Measurements from ENCODE around the gene SGO1.

SGO1 gene

GRCh38 chr3:20154078-20154477, 31.9 kb downstream of the SGO1 start:
- no peak for DNase-seq

- no peak for DNase-seq
Observed at GRCh38 chr3:20148466-20148865, 37.5 kb downstream of the SGO1 start.

GRCh38 chr3:20147361-20147760, 38.6 kb downstream of the SGO1 start:
- DNase-seq = no peak

DNA sequence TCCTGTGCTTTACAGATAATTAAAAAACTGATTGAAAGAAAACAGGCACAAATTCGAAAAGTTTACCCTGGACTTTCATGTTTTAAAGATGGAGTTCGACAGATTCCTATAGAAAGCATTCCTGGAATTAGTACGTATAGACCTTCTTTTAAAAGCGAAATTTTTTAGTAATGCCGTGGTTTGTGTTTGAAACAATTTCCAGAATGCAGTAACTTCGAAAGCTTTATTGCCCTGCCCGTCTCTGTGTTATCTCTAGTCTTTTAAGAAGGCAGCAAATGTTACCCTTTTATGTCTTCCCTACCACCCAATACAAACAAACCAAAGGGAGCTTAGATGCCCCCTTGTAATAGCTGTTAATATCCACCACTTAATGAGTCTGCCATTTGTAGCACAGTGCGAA, 39.7 kb downstream of the SGO1 start:
- no peak for DNase-seq

DNA sequence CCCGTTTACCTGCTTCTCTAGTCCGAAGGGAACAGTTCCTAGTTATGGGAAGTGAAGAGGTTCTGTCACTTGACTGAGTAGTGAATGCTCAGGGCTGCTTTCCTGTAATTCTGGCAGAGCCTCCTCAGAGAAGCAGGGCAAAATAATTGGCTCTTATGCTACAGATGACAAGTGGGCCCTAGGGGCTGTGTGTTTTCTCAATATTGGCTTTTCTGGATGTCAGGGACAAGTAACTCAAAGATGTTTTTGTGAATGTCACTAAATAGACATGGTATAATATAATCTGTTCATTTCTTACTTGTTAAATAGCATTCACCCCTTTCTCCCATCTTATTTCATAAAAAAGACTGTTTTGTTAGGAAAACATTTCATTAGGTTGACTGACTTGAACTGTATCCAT, 40.1 kb downstream of the SGO1 start:
- no peak for DNase-seq

GRCh38 chr3:20143519-20143918, 42.5 kb downstream of the SGO1 start:
- no peak for DNase-seq

DNA sequence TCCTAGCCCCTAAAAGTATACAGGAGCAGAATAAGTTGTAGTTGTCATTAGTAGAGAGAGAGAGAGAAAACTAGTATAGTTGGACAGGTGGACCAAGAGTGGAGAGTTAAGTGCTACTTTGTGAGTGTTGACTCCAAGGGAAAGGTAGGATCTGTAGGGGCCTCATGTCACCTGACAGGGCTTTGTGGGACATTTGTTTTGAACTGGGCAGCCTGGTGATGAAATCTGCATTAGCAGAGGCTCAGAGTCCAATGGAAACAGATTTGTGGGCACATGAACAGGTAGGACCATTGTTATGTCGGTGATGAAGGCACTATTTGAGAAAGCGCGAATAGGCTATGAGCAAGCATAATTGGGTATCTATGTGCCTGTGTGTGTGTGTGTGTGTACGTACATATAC, 43.5 kb downstream of the SGO1 start:
- DNase-seq = no peak

- no peak for DNase-seq
Observed at GRCh38 chr3:20141851-20142250, 44.2 kb downstream of the SGO1 start.

DNA sequence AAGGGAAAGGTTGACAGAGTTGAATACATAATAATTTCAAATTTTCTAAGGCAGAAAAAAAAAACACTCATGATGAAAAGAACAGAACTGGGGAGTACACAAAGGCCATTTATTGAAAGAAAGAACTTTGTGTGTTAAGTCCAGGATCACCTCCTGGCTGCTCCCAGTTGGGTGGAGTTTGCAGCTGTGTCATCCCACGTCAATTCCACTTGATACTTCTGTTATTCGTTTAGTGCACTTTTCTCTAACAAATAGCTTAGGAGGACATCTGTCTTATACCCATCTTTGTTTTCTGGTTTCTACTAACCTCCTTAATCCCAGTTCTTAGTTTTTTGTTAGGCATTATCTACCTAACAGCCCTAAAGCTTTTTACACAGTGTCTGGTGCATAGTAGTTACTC, 44.7 kb downstream of the SGO1 start:
- DNase-seq = no peak

GRCh38 chr3:20140881-20141280, 45.1 kb downstream of the SGO1 start:
- DNase-seq = no peak

DNA sequence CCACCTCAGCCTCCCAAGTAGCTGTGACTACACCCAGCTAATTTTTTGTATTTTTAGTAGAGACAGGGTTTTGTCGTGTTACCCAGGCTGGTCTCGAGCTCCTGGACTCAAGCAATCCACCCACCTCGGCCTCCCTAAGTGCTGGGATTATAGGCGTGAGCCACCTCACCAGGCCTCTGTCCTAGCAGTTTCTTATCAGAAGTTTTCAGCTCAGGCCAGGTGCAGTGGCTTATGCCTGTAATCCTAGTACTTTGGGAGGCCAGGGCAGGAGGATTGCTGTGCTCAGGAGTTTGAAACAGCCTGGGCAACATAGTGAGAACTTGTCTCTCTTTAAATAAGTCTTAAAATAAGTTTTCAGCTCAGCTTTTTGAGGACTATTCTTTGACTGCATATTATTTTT, 48.4 kb downstream of the SGO1 start:
- no peak for DNase-seq

- DNase-seq = no peak
Observed at GRCh38 chr3:20136231-20136630, 49.8 kb downstream of the SGO1 start.

DNA sequence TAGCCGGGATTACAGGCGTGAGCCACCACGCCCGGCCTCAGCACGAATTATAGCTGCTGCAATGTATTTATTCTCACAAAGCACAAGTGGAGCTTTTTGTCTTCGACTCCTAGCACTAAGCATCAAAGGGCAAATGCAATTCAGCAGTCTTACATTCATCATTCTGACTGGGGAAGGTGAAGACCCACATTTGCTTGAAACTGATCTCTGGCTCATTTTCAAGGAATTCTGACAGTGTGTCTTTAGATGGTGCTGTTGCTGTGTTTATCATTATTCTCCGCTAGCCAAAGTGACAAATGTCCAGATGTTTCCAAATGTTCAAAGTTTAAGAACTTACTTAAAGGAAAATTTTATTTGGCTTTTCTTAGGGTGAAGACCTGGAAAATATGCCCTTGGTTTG, 55.9 kb downstream of the SGO1 start:
- no peak for DNase-seq

- no peak for DNase-seq
Observed at GRCh38 chr3:20128358-20128757, 57.6 kb downstream of the SGO1 start.

DNA sequence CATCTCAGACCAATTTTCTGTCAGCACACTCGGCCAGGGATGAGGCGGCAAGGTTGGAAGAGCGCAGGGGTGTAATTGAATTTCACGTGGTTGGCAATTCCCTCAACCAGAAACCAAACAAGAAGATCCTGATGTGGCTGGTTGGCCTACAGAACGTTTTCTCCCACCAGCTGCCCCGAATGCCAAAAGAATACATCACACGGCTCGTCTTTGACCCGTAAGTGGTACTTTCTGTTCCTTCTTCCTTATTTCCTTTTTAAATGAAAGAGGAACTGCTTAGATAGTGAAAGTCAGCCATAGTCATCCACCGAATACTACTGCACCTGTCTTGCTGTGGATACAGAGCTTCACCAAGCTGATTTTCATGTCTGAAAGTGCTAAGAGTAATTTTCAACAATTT, 60.1 kb downstream of the SGO1 start:
- DNase-seq = no peak

GRCh38 chr3:20125289-20125688, 60.7 kb downstream of the SGO1 start:
- DNase-seq = no peak

DNA sequence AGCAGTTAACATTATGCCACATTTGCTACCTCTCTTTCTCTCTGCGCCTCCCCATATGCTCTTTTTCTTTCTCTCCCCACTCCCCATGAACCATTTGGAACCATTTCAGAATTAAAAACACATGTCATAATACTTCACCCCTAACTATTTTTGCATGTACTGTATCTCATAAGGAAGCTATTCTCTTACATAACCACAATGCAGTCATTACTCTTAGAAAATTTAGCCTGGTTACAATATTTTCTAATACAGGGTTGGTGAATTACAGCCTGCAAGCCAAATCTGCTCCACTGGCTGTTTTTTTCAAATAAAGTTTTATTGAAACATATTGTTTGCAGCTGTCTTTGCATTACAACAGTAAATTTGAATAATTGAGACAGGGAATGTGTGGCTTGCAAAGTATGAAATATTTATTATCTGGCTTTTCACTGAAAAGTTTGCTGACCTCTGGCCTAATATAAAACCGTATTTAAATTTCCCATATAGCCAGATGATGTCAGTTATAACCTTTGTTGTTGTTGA, 62.8 kb downstream of the SGO1 start:
- no peak for DNase-seq

DNA sequence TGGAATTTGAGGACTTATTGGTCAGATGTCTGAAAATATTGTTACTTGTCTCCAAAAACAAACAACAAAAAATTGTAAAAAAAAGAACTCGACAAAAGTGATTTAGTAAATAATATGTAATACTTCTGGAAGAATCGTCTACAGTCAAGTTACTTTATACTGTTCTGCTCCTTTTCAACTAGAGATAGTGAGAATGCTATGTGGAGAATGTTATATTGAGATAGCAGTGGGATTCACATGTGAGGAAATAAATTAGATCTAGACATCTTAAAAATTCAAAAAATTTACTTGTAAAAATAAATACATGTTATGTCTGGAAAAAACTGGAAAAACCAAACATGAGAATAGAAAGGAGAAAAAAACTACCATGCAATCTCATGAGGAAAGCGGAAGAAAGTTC, 64.9 kb downstream of the SGO1 start:
- DNase-seq = no peak

Measured in NCI-H1048 (cell line).